Stimulated activated CD4-positive, alpha-beta T cell treated with anti-CD3 and anti-CD28 coated beads, Interleukin-4, amount 100 ng/mL, for 4 hours (primary cell): ENCODE results near the gene MED17.

ENCODE experiments used
- DNase-seq, 2 experiments: peaks; one replicate each; pipeline ENCODE4 v3.0.0-alpha.2; 2020

MED17 gene

DNA sequence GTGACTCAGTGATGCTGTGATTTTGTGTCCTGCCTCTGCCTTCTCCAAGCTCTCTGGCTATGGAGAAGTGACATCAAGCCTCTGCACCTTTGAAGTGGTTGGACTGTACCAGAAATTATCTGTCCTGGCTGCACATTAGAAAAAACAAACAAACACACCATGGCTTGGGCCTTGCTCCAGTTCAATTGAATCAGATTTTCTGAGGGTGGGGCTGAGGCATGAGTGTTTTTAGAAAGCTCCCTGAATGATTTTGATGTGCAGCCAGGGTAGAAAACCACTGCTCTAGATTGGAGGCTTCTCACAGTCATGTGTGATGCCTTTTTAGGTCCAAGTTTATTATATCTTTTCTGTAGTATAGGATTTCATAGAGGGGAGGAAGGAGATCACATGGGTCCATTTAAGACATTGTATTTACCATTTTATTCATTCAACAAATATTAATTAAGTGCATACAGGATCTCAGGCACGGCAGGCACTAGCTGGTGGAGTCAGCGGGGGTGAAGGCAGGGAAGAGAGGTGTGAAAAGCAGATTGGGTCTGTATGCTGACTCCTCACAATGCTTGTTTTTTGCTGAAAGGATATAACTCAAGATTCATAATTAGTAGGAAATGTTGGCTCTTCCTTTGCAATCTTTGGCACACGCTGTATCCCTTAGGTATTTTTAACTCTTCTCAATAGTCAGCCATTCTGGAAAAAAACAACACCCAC is 73.5 kb downstream of the MED17 start:
- no peak for DNase-seq

DNA sequence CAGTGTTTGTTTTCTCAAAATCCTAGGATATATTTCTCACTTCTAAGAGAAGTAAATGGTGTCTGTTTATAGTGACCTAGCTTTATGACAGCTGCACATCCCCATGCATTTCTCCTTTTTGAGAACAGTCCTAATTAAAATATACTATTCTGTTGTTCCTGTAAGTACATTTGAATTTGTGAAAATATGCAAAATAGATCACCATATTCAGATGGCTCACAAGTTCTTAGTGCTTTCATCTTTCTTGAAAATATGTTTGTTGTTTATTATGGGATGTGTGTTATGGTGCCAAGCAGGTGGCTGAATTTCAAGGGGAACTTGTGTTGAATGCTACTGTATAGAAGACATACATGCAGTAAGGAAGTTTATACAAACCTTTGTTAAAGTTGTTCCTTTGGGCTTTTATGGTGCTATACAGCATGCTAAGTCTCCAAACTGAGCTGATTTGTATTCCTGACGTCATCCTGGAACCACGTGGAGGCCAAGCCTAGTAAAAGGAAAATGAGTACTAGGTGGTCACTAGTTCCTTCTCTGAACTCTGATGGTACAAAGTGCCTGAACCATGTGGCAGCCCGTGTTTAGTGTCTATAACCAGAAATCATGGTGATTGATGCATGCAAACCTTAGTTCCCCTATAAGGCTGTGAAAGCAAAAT is 74.2 kb downstream of the MED17 start:
- DNase-seq: no peak

DNA sequence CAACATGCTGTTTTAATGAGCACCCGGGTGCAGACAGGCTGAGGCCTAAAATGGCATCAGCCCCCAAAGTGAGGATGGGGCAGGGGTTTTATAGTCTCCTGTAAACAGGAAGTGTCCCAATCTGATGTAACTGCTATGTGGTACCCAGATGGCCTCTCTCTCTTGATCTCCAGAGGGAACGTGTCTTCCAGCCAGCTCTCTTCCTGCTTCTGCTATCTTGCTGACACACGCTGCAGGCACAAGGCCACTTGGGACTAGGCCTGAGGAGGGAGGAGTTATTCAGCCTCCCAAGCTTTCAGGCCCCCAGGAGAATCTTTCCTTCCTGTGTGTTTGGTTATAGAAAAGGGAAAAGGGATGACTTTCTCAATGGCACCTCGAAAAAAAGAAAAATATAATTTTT is 77.7 kb downstream of the MED17 start:
- no peak for DNase-seq
